Left ventricle myocardium inferior (tissue), 1 donor: ENCODE data around the gene TTL. TPM values are rescaled to one million over a fixed set of nuclear protein-coding genes. Genes with fewer than 3 reads are reported as not detected.
"Not testable (repeated sequence)": the region's sequence is repeated elsewhere in the genome, so short reads cannot be mapped to it uniquely, and the experiment has no call there.

Experiments used
- DNase-seq: peaks from one replicate; pipeline ENCODE4 v3.0.0-alpha.2; 2020
- H3K27ac ChIP-seq: fragments of 200-600 bp; replicated peaks from 2 replicates; pipeline ENCODE4 v1.8.0; 2021
- H3K27me3 ChIP-seq: fragments of 200-600 bp; 2 replicates; pipeline ENCODE4 v1.8.0; 2021; ENCODE audit warnings: low read depth
- H3K36me3 ChIP-seq: fragments of 200-600 bp; 2 replicates; pipeline ENCODE4 v1.8.0; 2021
- H3K4me1 ChIP-seq: fragments of 200-600 bp; 2 replicates; pipeline ENCODE4 v1.8.0; 2021
- H3K4me3 ChIP-seq: fragments of 200-600 bp; 2 replicates; pipeline ENCODE4 v1.8.0; 2021; ENCODE audit warnings: mild to moderate bottlenecking, moderate library complexity
- H3K9me3 ChIP-seq: fragments of 200-600 bp; replicated peaks from 2 replicates; pipeline ENCODE4 v1.8.0; 2021
- intact Hi-C: fragments of 100-400 bp; cut with micrococcal nuclease; formaldehyde crosslinking; loops from one replicate; pipeline ENCODE4 v1.11.0; 2022
- total RNA-seq: library from RNA; stranded (reverse); fragmentation: NEBNext Ultra II Directional; extraction: Animal tissue kit (Norgen Biotek cat#: 25700); gene quantifications from one replicate; pipeline ENCODE4 v1.2.1, GENCODE V29; 2021
- TF ChIP-seq, protein P1 (sequence below): fragments of 200-600 bp; IDR thresholded peaks from 2 replicates; pipeline ENCODE4 v1.8.0; 2021; ENCODE audit warnings: antibody characterized with exemption, mild to moderate bottlenecking, borderline replicate concordance
- donor health status: DM: no; HTN: yes; CAD: no; lungs with severe emphysema.

TTL gene
- total RNA-seq, 1 donor from 2014 or later = 47.1 TPM

- H3K27me3 ChIP-seq = no peaks in the 10 kb centered on the region
- peaks cover 49% of the 10 kb centered on the region for H3K36me3 ChIP-seq
- H3K4me1 ChIP-seq = no peaks in the 10 kb centered on the region
- H3K27ac ChIP-seq = no peak overlapping the region
- no peak for DNase-seq
- TF ChIP-seq, protein P1, sequence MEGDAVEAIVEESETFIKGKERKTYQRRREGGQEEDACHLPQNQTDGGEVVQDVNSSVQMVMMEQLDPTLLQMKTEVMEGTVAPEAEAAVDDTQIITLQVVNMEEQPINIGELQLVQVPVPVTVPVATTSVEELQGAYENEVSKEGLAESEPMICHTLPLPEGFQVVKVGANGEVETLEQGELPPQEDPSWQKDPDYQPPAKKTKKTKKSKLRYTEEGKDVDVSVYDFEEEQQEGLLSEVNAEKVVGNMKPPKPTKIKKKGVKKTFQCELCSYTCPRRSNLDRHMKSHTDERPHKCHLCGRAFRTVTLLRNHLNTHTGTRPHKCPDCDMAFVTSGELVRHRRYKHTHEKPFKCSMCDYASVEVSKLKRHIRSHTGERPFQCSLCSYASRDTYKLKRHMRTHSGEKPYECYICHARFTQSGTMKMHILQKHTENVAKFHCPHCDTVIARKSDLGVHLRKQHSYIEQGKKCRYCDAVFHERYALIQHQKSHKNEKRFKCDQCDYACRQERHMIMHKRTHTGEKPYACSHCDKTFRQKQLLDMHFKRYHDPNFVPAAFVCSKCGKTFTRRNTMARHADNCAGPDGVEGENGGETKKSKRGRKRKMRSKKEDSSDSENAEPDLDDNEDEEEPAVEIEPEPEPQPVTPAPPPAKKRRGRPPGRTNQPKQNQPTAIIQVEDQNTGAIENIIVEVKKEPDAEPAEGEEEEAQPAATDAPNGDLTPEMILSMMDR = no peak
- no peak overlapping the region for H3K4me3 ChIP-seq
- intact Hi-C loops = no loop called here
- H3K9me3 ChIP-seq = no peaks in the 10 kb centered on the region
Observed at GRCh38 chr2:112528541-112528940, 46.6 kb downstream of the TTL start.

- H3K27me3 ChIP-seq = no peaks in the 10 kb centered on the region
- TF ChIP-seq, protein P1 = no peak
- H3K27ac ChIP-seq = no peak overlapping the region
- H3K36me3 ChIP-seq = peaks cover 45% of the 10 kb centered on the region
- DNase-seq = no peak
- H3K9me3 ChIP-seq = no peaks in the 10 kb centered on the region
- no peaks in the 10 kb centered on the region for H3K4me1 ChIP-seq
- no peak overlapping the region for H3K4me3 ChIP-seq
- intact Hi-C loops = no loop called here
Observed at GRCh38 chr2:112529757-112530156, 47.8 kb downstream of the TTL start.

DNA sequence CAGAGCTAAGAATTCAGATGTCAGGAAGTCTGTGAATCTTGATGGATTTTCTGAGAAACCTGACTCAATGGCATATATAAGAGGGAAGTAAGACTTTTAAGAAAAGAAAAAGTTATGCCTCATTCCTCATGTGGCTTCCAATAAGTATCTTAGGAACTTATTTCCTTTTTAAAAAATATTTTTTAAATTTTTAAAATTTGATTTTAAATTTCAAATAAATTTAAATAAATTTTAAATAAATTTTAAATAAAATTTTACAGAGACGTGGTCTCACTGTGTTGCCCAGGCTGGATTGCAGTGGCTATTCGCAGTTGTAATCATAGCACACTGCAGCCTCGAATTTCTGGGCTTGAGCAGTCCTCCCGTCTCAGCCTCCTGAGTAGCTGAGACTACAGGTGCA lies 48.8 kb downstream of the TTL start:
- H3K4me1 ChIP-seq = no peaks in the 10 kb centered on the region
- no peak for DNase-seq
- no peaks in the 10 kb centered on the region for H3K27me3 ChIP-seq
- intact Hi-C loops = no loop called here
- TF ChIP-seq, protein P1 = no peak
- no peaks in the 10 kb centered on the region for H3K9me3 ChIP-seq
- peaks cover 45% of the 10 kb centered on the region for H3K36me3 ChIP-seq
- no peak overlapping the region for H3K27ac ChIP-seq
- H3K4me3 ChIP-seq = no peak overlapping the region

DNA sequence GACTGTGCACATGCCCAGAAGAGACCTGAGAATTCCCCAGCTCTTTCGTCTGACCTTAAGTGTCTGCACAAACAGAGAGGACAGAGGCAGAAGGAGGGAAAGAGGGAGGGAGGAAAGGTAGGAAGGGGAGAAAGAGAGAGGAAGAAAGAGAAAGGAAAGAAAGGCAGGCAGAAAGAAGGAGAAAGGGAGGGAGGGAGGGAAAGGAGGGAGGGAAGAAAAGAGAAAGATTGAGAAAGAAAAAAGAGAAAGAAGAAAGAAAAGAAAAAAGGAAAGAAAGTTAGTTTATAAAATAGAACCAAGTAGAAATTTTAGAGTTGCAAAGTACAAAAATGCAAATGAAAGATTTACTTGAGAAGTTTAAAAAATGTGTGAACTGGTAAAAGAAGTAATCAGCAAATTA lies 52.9 kb downstream of the TTL start:
- intact Hi-C loops = no loop called here
- TF ChIP-seq, protein P1 = no peak
- DNase-seq = no peak
- H3K27ac ChIP-seq = no peak overlapping the region
- no peak overlapping the region for H3K4me3 ChIP-seq
- no peaks in the 10 kb centered on the region for H3K4me1 ChIP-seq
- H3K36me3 ChIP-seq = peaks cover 28% of the 10 kb centered on the region
- no peaks in the 10 kb centered on the region for H3K9me3 ChIP-seq
- H3K27me3 ChIP-seq = no peaks in the 10 kb centered on the region

GRCh38 chr2:112536665-112537064 lies 54.7 kb downstream of the TTL start:
- H3K9me3 ChIP-seq, H3K27ac ChIP-seq, H3K4me1 ChIP-seq, H3K27me3 ChIP-seq, intact Hi-C loops, DNase-seq, H3K4me3 ChIP-seq: not testable (repeated sequence)
- H3K36me3 ChIP-seq = peaks cover 13% of the 10 kb centered on the region

DNA sequence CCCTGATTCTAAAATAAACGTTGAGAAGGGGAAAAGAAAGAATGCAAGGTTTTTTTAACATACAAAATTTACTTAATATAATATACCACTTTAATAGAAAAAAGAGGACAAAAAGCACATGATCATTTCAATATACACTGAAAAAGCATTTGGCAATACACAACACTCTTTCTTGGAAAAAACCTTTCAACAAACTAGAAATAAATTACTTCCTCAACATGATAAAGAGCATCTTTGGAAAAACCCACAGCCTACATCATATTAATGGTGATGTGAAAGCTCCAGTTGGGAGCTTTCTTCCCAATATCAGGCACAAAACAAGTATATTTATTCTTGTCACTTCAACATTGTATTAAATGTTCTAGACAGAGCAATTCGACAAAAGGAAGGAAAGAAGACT lies 57.4 kb downstream of the TTL start:
- TF ChIP-seq, protein P1 = no peak
- Histone ChIP-seq H3K4me3 (no peak overlapping the region), H3K27me3 (no peaks in the 10 kb centered on the region), H3K36me3 (no peaks in the 10 kb centered on the region), H3K9me3 (no peaks in the 10 kb centered on the region), H3K27ac (no peak overlapping the region), H3K4me1 (peaks cover 25% of the 10 kb centered on the region)
- DNase-seq = no peak
- intact Hi-C loops = no loop called here
